HepG2 (cell line): ENCODE data around the gene MRPL43. TPM values are rescaled to one million over a fixed set of nuclear protein-coding genes. Genes with fewer than 3 reads are reported as not detected.

Experiments
- JARID2 ChIP-seq: sonication (generic); formaldehyde crosslinking; IDR thresholded peaks from 2 replicates; pipeline ENCODE4 v1.8.1; 2023; ENCODE audit warnings: missing genetic modification reagents, inconsistent platforms; ENCODE audit not compliant: insufficient replicate concordance
- LCORL ChIP-seq, 2 experiments: fragments of 450-650 bp in 1 of 2; sonication (generic) in 1 of 2; formaldehyde crosslinking in 1 of 2; IDR thresholded peaks; 2 replicates each; pipeline versions ENCODE4 v1.5.0 to v1.6.1; 2017 to 2020; ENCODE audit warnings: antibody characterized with exemption in 1 of 2, missing genetic modification reagents in 1 of 2
- SNAI1 ChIP-seq: sonication (generic); formaldehyde crosslinking; IDR thresholded peaks from 2 replicates; pipeline ENCODE4 v1.5.0; 2020; ENCODE audit warnings: mild to moderate bottlenecking, missing genetic modification reagents, borderline replicate concordance
- ZBTB20 ChIP-seq: sonication (generic); formaldehyde crosslinking; IDR thresholded peaks from 2 replicates; pipeline ENCODE4 v1.8.1; 2023; ENCODE audit warnings: missing genetic modification reagents, low read depth, mild to moderate bottlenecking, borderline replicate concordance
- ZIK1 ChIP-seq: sonication (generic); formaldehyde crosslinking; IDR thresholded peaks from 2 replicates; pipeline ENCODE4 v1.5.0; 2020; ENCODE audit warnings: mild to moderate bottlenecking, low read depth, missing genetic modification reagents, borderline replicate concordance
- ZNF432 ChIP-seq: sonication (generic); formaldehyde crosslinking; IDR thresholded peaks from 2 replicates; pipeline ENCODE4 v1.5.0; 2020; ENCODE audit warnings: missing genetic modification reagents, mild to moderate bottlenecking, borderline replicate concordance
- ZNF782 ChIP-seq: sonication (generic); formaldehyde crosslinking; IDR thresholded peaks from 2 replicates; pipeline ENCODE4 v1.4.0; 2020; ENCODE audit warnings: missing genetic modification reagents, mild to moderate bottlenecking, borderline replicate concordance
- polyA plus RNA-seq, 8 experiments: library from polyadenylated mRNA; depleted of rRNA in 3 of 8; stranded (reverse) in 7 of 8; unstranded in 1 of 8; fragments of >200 nt; fragmentation: Illumina TruSeq in 4 of 8; extraction: Trizol in 4 of 8; gene quantifications; 2 replicates each; pipeline versions ENCODE4 v1.2.1 to v1.2.3, GENCODE V29; 2011 to 2016; ENCODE audit warnings: low read depth in 4 of 8, missing spikeins in 1 of 8, mixed read lengths in 1 of 8; ENCODE audit not compliant: insufficient read depth in 1 of 8
- total RNA-seq, 5 experiments: library from RNA; depleted of rRNA; stranded (reverse); fragments of >200 nt; fragmentation: Illumina TruSeq; extraction: Trizol; gene quantifications; 2 replicates each; pipeline ENCODE4 v1.2.3, GENCODE V29; 2016; ENCODE audit warnings: low read depth in 1 of 5
- TF ChIP-seq, protein P1 (sequence below): sonication (generic); formaldehyde crosslinking; conservative IDR thresholded peaks from 2 replicates; pipeline ENCODE4 v1.4.0; 2020; ENCODE audit warnings: mild to moderate bottlenecking, missing genetic modification reagents, moderate library complexity
- TF ChIP-seq, protein P2 (sequence below): sonication (generic); formaldehyde crosslinking; IDR thresholded peaks from 2 replicates; pipeline ENCODE4 v1.8.1; 2023; ENCODE audit warnings: missing genetic modification reagents, inconsistent platforms, borderline replicate concordance
- TF ChIP-seq, protein P3 (sequence below): sonication (generic); formaldehyde crosslinking; IDR thresholded peaks from 2 replicates; pipeline ENCODE4 v1.5.0; 2020; ENCODE audit warnings: mild to moderate bottlenecking, missing genetic modification reagents, borderline replicate concordance

The MRPL43 gene
- total and polyA plus RNA-seq, 2 of the 13 experiments (the other 11 are each of a cell fraction or from before 2014, with no cell fraction given): 71.0 to 73.7 TPM

DNA sequence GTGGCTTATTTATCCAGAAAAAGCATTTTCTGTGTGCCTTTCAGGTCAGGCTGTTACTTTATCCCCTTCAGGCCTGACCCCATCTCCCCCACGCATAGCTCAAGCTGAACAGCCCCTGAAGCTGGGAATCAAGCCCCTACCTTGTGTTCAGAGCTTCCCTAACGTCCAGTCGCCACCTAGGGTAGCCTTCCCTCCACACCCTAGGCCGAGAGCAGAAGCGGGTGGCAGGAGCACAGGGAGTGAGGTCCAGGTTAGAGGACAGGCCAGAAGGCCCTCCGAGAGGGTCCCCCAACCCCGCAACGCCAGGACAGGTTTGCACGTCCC lies 18.5 kb downstream of the MRPL43 start (continued):
- TF ChIP-seq, protein P1, sequence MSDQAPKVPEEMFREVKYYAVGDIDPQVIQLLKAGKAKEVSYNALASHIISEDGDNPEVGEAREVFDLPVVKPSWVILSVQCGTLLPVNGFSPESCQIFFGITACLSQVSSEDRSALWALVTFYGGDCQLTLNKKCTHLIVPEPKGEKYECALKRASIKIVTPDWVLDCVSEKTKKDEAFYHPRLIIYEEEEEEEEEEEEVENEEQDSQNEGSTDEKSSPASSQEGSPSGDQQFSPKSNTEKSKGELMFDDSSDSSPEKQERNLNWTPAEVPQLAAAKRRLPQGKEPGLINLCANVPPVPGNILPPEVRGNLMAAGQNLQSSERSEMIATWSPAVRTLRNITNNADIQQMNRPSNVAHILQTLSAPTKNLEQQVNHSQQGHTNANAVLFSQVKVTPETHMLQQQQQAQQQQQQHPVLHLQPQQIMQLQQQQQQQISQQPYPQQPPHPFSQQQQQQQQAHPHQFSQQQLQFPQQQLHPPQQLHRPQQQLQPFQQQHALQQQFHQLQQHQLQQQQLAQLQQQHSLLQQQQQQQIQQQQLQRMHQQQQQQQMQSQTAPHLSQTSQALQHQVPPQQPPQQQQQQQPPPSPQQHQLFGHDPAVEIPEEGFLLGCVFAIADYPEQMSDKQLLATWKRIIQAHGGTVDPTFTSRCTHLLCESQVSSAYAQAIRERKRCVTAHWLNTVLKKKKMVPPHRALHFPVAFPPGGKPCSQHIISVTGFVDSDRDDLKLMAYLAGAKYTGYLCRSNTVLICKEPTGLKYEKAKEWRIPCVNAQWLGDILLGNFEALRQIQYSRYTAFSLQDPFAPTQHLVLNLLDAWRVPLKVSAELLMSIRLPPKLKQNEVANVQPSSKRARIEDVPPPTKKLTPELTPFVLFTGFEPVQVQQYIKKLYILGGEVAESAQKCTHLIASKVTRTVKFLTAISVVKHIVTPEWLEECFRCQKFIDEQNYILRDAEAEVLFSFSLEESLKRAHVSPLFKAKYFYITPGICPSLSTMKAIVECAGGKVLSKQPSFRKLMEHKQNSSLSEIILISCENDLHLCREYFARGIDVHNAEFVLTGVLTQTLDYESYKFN (CRISPR knock-in tag): no peak
- TF ChIP-seq ZNF782 (CRISPR knock-in tag): 0 out of 2 replicates have a peak, but pooled peaks have one; percentile 18
- 0 out of 2 replicates have a peak, but pooled peaks have one; percentile 9 for TF ChIP-seq ZBTB20
- TF ChIP-seq, protein P2, sequence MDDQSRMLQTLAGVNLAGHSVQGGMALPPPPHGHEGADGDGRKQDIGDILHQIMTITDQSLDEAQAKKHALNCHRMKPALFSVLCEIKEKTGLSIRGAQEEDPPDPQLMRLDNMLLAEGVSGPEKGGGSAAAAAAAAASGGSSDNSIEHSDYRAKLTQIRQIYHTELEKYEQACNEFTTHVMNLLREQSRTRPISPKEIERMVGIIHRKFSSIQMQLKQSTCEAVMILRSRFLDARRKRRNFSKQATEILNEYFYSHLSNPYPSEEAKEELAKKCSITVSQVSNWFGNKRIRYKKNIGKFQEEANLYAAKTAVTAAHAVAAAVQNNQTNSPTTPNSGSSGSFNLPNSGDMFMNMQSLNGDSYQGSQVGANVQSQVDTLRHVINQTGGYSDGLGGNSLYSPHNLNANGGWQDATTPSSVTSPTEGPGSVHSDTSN (CRISPR knock-in tag): no peak
- TF ChIP-seq, protein P3, sequence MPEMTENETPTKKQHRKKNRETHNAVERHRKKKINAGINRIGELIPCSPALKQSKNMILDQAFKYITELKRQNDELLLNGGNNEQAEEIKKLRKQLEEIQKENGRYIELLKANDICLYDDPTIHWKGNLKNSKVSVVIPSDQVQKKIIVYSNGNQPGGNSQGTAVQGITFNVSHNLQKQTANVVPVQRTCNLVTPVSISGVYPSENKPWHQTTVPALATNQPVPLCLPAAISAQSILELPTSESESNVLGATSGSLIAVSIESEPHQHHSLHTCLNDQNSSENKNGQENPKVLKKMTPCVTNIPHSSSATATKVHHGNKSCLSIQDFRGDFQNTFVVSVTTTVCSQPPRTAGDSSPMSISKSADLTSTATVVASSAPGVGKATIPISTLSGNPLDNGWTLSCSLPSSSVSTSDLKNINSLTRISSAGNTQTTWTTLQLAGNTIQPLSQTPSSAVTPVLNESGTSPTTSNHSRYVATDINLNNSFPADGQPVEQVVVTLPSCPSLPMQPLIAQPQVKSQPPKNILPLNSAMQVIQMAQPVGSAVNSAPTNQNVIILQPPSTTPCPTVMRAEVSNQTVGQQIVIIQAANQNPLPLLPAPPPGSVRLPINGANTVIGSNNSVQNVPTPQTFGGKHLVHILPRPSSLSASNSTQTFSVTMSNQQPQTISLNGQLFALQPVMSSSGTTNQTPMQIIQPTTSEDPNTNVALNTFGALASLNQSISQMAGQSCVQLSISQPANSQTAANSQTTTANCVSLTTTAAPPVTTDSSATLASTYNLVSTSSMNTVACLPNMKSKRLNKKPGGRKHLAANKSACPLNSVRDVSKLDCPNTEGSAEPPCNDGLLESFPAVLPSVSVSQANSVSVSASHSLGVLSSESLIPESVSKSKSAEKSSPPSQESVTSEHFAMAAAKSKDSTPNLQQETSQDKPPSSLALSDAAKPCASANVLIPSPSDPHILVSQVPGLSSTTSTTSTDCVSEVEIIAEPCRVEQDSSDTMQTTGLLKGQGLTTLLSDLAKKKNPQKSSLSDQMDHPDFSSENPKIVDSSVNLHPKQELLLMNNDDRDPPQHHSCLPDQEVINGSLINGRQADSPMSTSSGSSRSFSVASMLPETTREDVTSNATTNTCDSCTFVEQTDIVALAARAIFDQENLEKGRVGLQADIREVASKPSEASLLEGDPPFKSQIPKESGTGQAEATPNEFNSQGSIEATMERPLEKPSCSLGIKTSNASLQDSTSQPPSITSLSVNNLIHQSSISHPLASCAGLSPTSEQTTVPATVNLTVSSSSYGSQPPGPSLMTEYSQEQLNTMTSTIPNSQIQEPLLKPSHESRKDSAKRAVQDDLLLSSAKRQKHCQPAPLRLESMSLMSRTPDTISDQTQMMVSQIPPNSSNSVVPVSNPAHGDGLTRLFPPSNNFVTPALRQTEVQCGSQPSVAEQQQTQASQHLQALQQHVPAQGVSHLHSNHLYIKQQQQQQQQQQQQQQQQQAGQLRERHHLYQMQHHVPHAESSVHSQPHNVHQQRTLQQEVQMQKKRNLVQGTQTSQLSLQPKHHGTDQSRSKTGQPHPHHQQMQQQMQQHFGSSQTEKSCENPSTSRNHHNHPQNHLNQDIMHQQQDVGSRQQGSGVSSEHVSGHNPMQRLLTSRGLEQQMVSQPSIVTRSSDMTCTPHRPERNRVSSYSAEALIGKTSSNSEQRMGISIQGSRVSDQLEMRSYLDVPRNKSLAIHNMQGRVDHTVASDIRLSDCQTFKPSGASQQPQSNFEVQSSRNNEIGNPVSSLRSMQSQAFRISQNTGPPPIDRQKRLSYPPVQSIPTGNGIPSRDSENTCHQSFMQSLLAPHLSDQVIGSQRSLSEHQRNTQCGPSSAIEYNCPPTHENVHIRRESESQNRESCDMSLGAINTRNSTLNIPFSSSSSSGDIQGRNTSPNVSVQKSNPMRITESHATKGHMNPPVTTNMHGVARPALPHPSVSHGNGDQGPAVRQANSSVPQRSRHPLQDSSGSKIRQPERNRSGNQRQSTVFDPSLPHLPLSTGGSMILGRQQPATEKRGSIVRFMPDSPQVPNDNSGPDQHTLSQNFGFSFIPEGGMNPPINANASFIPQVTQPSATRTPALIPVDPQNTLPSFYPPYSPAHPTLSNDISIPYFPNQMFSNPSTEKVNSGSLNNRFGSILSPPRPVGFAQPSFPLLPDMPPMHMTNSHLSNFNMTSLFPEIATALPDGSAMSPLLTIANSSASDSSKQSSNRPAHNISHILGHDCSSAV (CRISPR knock-in tag): no peak
- TF ChIP-seq LCORL (IDR thresholded peaks at IDR 0.05): no peak
- TF ChIP-seq LCORL (CRISPR knock-in tag; IDR thresholded peaks at IDR 0.05): no peak
- no peak for TF ChIP-seq SNAI1 (CRISPR knock-in tag)
- no peak for TF ChIP-seq ZNF432 (CRISPR knock-in tag)
- no peak for TF ChIP-seq ZIK1
- TF ChIP-seq JARID2 (CRISPR knock-in tag): no peak
